NOMO-1 (cell line): Measurements from ENCODE around the gene BRD4.

Source experiments
- DNase-seq, 2 experiments: peaks; one replicate each; lab custom pipeline; 2025; ENCODE audit not compliant: unreplicated experiment in 2 of 2; lab: John Stamatoyannopoulos, UW

Gene BRD4

GRCh38 chr19:15199661-15200552, 132.4 kb downstream of the BRD4 start:
- no peak for DNase-seq

GRCh38 chr19:15198951-15199660, 133.2 kb downstream of the BRD4 start:
- DNase-seq = no peak

GRCh38 chr19:15197942-15198341, 134.4 kb downstream of the BRD4 start:
- DNase-seq = no peak

DNA sequence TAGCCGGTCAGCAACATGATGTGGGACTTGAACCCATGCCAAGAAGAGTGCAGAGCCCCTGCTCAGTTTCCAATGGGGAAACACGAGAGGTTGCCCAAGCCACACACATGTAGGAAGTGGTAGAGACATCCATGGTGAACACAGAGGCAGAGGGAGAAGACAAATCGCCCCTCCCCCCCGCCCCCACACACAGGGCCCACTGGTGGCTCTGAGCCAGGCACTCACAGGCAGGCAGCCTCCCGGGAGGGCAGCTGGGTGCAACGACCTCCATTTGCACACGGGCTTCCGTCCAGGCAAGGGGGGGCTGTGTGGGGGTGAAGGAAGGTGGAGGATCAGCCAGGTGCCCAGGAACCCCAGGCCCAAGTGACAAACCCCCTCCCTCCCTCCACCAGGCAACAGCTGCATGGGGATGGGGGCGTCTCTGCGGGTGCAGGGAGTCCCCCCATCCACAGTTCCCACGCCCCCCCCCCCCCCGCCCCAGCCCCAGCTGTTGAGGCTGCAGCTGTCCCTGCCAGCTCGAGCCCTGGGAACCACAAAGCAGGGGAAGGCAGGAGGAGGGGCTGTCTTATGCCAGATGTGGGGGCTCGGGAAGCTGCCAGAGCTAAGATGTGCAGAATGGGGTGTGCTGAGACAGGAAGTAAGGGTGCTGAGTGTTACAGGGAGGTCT, 134.9 kb downstream of the BRD4 start:
- no peak for DNase-seq

GRCh38 chr19:15196360-15197005, 135.9 kb downstream of the BRD4 start:
- DNase-seq = no peak

GRCh38 chr19:15195371-15196334, 136.7 kb downstream of the BRD4 start:
- no peak for DNase-seq

DNA sequence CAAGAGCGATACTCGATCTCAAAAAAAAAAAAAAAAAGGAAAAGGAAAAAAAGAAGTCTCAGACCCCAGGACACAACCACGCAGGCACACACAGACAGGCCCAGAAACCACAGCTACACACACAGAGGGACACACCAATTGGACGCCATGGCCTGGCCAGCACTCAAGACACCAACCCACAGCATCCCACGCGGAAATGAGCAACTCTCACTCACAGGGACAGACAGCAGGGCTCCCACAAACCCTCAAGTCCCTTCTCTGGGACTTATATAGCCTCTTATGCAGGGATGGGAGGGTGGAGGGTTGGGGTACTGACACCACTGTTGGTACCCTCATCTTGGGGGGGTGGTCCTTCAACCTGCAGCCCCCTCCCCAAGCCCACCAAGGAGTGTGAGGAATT, 137.4 kb downstream of the BRD4 start:
- no peak for DNase-seq

- no peak for DNase-seq
Observed at GRCh38 chr19:15191982-15192381, 140.4 kb downstream of the BRD4 start.

DNA sequence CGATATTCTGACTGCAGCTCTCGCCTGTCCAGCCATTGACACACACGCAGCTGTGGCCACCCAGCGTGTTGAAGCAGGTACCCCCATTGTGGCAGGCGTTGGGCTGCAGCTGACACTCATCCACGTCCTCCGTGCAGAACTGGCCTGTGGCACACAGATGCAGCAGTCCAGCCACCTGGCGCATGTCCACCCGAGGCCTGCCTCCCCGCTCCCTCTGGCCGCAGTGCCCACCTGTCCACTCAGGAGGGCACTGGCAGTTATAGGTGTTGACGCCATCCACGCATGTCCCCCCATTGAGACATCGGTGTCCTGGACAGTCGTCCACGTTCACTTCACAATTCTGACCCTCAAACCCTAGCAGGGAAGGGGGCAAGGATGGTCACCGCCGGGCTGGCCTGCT, 140.8 kb downstream of the BRD4 start:
- no peak for DNase-seq

DNA sequence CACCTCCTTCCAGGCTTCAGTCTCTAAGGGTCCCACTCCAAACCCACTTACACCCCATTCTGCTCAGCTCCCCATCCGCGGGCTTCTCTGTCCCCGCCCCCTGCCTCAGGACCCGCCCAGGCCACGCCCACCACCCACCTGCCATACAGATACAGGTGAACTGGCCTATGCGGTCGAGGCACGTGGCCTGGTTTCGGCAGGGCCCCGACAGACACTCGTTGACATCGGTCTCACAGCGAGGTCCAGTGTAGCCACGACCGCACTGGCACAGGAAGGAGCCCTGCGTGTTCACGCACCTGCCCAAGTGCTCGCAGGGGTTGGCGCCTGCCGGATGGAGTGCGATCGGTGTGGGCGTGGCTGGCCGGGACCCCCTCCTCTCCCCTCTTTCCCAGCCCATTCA, 143.5 kb downstream of the BRD4 start:
- DNase-seq = no peak

DNA sequence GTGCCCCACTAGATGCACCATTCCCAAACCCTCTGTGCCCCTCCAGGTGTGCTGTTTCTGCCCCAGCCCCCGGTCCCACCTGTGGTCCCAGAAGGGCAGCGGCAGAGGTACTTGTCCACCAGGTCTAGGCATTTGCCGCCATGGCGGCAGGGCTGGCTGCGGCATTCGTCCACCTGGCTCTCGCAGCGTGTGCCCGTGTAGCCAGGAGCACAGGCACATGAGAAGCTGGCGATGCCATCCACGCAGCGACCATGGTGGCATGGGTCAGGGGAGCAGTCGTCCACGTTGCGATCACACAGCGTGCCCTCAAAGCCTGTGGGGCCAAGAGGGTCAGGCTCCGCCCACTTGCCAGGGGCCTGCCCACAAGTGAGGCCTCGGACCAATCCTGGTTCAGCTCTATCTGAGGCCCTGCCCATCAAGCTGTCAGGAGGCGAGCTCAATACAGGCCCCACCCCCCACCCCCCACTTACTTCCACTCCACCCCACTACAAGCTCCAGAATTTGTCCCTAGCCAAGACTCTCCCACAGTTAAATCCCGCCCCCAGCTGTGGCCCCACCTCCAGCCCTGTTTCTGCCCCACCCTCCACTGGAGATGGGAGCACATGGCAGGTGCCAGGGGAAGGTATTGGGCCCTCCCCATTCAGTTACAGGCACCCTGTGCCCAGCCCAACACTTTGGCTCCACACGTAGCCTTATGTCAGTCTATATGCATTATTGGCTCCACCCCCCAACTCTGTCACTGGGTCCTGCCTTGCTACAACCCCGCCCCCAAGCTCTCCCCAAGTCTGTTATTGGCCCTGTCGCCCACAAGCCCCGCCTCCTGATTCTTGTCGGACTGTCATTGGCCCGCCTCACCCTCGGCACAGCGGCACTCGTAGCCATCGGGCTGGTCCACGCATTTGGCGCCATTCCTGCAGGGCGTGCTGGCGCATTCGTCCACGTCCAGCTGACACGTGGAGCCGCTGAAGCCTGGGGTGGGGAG, 145.0 kb downstream of the BRD4 start:
- no peak for DNase-seq
